HG02938 (cell line): ENCODE results near the gene FAM13A.
A peak's percentile ranks its signal among the peaks of the same experiment; 100 is the strongest.
"Not testable (repeated sequence)": the region's sequence is repeated elsewhere in the genome, so short reads cannot be mapped to it uniquely, and the experiment has no call there.

Source experiments
- ATAC-seq: cut with Tn5 transposase; IDR thresholded peaks from one replicate; pipeline ENCODE4 v1.9.1; 2021; ENCODE audit warnings: mild to moderate bottlenecking, moderate library complexity; ENCODE audit not compliant: unreplicated experiment

FAM13A gene

GRCh38 chr4:88908521-88908920 lies 148.5 kb downstream of the FAM13A start:
- no peak for ATAC-seq

- ATAC-seq, result no peak
These were observed 149.0 kb downstream of the FAM13A start for GRCh38 chr4:88908003-88908402.

GRCh38 chr4:88907478-88907877 lies 149.5 kb downstream of the FAM13A start:
- ATAC-seq, result no peak

GRCh38 chr4:88904240-88904639 lies 152.7 kb downstream of the FAM13A start:
- ATAC-seq, result not testable (repeated sequence)

DNA sequence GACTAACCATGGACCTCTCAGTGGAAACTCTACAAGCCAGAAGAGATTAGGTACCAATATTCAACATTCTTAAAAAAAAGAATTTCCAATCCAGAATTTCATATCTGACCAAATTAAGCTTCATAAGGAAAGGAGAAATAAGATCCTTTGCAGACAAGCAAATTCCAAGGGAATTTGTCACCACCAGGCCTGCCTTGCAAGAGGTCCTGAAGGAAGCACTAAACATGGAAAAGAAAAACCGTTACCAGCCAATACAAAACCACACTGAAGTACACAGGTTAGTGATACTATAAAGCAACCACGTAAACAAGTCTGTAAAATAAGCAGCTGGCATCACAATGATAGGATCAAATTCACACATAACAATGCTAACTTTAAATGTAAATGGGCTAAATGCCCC lies 156.6 kb downstream of the FAM13A start:
- no peak for ATAC-seq

DNA sequence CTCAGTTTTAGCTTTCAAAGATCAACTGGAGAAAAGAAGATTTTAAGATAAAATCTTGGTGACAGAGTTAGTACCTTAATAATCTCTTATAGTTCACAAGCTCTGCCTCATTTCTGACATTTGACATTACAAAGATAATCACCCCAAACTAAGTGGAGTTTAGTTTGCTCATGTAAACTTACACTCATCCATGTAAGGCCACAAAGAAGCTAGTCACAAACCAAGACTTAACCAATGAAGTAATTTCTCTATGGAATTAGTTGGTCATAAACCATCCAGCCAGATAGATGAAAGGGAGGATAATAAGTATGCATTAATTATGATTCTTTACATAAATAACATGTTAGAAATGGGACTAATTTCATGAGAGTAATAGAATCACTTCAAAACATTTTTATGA lies 159.2 kb downstream of the FAM13A start:
- no peak for ATAC-seq

DNA sequence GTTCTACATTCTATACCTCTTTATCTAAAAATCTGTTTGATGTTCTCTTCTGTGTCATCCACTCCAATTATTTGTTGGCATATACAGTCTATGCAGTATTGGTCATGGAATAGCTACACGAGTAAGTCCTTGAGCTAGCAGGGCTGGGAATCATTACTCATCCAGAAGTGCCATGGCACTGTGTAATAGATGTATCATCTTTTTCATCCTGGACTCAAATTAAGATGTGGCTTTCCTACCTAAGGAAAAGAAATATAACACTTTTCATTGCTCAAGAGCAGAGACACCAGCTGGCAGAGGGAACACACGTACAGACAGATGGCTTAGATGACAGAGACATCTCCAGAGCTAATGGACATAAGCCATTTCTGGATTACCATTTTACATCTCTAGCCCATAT lies 159.8 kb downstream of the FAM13A start:
- ATAC-seq, result no peak

GRCh38 chr4:88893961-88894360 lies 163.0 kb downstream of the FAM13A start:
- ATAC-seq, result no peak

DNA sequence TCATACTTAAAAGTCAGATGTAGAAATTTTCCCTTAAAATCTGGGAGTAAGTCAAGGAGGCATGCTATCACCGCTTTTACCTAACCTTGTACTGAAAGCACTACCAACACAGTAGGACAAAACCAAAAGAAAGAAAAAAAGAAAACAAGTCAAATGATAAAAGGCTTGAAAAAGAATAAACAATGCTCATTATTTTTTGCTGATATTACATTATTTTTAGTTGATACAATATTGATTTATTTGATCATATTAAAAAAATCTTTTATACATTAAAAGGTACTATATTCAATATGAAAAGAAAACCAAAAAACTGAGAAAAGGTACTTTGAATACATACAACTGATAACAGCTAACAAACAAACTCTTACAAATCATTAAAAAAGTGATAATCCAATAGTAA lies 164.3 kb downstream of the FAM13A start:
- no peak for ATAC-seq

DNA sequence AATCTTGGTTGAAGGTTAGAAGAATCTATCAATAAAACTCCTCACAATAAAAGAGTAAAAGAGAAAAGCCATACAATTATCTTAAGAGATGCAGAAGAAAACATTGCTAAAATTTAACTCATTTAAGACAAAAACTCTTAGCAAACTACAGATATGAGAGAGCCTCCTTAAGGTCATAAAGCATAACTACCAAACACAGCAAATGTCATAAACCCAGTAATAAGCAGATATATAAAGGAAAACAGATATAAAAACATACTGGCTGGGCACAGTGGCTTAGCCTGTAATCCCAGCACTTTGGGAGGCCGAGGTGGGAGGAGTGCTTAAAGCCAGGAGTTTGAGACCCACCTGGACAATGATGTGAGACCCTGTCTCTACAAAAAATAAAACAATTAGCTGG lies 165.3 kb downstream of the FAM13A start:
- no peak for ATAC-seq

DNA sequence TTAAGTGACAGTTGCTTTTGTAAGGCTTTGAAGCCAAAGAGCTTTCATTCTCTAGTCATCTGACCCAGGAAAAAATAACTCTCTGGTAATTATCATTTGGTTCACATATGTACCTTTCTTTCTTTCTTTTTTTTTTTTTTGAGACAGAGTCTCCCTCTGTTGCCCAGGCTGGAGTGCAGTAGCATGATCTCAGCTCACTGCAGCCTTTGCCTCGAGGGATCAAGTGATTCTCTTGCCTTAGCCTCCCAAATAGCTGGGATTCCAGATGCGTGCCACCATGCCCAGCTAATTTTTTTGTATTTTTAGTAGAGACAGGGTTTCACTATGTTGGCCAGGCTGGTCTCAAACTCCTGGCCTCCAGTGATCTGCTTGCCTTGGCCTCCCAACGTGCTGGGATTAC lies 169.6 kb downstream of the FAM13A start:
- ATAC-seq, result not testable (repeated sequence)

DNA sequence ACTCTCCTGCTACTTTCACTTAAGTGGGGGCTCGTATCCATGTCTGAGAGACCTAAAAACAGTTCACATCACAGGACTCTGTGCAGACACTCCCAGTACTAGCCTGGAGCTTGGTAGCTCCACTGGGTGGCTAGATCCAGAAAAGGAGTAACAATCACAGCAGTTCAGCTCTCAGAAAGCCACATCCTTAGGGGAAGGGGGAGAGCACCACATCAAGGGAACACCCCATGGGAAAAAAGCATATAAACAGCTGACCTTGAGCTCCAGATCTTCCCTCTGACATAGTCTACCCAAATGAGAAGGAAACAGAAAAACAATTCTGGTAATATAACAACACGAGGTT lies 175.8 kb downstream of the FAM13A start:
- ATAC-seq, result no peak

GRCh38 chr4:88880501-88881226 lies 176.3 kb downstream of the FAM13A start:
- no peak for ATAC-seq

DNA sequence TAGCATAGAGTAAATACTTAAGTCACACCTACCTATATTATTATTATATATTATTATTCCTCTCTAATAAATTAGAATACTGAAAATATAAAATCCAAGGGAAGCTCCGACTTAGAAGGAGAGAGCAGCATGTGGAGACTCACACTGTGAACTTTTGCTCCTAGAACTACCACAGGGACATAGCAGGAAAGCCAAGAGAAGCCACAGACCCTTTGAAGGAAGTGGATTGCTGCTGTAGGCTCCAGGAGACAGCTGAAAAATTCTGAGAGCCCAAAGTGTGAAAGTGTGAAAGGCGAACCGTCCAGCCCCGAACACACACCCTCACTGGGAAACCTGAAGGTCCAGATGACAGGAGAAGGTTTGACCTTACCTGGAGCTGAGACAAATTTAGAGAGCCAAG lies 177.0 kb downstream of the FAM13A start:
- no peak for ATAC-seq

- ATAC-seq, result no peak
These were observed 178.3 kb downstream of the FAM13A start for GRCh38 chr4:88878642-88879041.

DNA sequence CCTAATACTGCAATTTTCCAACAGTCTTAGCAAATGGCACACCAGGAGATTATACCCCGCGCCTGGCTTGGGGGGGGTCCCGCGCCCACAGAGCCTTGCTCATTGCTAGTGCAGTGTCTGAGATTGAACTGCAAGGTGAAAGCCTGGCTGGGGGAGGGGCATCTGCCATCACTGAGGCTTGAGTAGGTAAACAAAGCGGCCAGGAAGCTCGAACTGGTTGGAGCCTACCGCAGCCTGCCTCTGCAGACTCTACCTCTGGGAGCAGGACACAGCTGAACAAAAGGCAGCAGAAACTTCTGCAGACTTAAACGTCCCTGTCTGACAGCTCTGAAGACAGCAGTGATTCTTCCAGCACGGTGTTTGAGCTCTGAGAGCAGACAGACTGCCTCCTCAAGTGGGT lies 186.6 kb downstream of the FAM13A start:
- no peak for ATAC-seq

DNA sequence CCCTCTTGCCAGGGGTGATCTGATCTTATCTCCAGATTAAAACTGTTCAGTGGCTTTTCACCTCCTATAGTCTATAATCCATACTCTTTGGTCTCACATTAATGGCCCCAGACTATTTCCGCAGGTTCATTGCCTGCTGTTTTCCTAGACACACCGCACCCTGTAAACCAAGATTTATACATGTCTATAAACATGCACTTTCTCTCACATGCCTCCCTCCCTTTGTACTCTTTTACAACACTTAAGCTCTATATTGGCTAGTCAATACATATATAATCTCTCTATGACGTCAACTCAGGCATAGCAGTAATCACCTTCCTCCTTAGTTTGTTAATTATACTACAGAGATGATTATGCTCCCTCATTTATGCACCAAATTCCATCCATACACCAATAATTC lies 188.5 kb downstream of the FAM13A start:
- no peak for ATAC-seq

GRCh38 chr4:88866862-88867550 lies 190.0 kb downstream of the FAM13A start:
- ATAC-seq, result no peak

- no peak for ATAC-seq
These were observed 191.5 kb downstream of the FAM13A start for GRCh38 chr4:88865466-88865865.

- no peak for ATAC-seq
These were observed 191.9 kb downstream of the FAM13A start for GRCh38 chr4:88865046-88865445.

DNA sequence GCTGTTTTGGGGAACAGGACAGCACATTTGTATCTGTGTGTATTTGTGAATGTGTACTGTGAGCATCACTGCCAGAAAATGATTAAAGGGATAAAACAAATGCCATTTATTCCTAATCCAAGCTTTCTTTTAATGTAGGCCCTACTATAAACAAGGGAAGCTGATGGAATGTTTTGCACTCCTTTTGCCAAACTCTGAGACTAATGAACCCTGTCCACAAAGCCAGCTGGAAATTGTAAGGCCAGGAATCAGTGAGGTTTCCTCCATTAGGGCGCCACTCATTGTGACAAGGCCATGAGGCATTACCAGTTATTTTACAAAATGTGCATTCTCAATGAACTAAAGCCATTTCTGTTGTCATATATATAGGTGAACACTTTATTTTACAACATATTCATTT lies 196.4 kb downstream of the FAM13A start:
- ATAC-seq, result no peak

DNA sequence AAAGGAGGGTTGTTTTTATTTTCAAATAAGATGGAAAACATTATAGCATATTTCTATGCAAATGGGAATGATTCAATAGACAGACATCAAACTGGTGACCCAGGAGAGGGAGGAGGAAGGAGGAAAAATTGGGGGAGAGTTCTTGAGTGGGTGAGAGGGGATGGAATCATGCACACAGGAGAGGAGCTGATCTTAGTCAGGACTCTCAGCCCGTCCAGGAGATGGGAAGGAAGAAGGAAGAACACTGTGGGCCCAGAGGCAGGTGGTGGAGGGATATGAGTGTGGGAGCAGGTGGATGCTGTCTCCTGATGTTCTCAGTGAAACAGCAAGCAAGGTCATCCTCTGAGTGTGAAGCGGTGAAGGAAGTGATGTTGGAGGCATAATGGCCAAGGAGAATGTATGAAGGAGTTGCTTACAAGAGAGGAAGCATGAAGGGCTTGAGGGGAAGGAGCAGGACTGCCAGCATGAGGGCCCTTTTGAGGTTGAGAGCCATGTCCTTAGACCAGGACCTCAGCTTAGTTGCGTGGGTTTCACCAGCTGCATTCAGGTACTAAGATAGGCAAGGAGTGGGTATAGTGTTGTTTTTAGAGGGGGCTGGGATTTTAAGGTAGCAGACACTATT lies 197.7 kb downstream of the FAM13A start:
- peak; percentile 26 for ATAC-seq
